DND-41 (cell line): ENCODE data around the gene NPM3.

Experiments
- CTCF ChIP-seq: IDR thresholded peaks from 2 replicates; pipeline ENCODE4 v1.5.1; 2012; ENCODE audit warnings: borderline replicate concordance, low read length, moderate library complexity, mild to moderate bottlenecking; ENCODE audit not compliant: poor library complexity, severe bottlenecking; ENCODE audit errors: extremely low read depth
- EZH2 ChIP-seq: IDR thresholded peaks from 3 replicates; pipeline ENCODE4 v1.6.1; 2012; ENCODE audit warnings: borderline replicate concordance, low read depth, mild to moderate bottlenecking, moderate library complexity, low read length, inconsistent platforms; ENCODE audit not compliant: severe bottlenecking

- TF ChIP-seq CTCF (no peak), EZH2 (no peak)
These were observed 4.3 kb downstream of the NPM3 start for GRCh38 chr10:101778781-101779543.
